Fibroblast of the aortic adventitia (primary cell): ENCODE results near the gene ANGEL1. TPM values are rescaled to one million over a fixed set of nuclear protein-coding genes. Genes with fewer than 3 reads are reported as not detected.

ENCODE experiments used
- DNase-seq: peaks from one replicate; pipeline ENCODE4 v3.0.0-alpha.2; 2010; ENCODE audit warnings: low read depth
- H3K4me3 ChIP-seq: 2 replicates; pipeline ENCODE4 v1.5.1; 2011; ENCODE audit warnings: low read depth, mild to moderate bottlenecking, control low read depth, low read length, moderate library complexity
- total RNA-seq: library from RNA; depleted of rRNA; stranded (reverse); fragments of >200 nt; gene quantifications from 2 replicates; pipeline ENCODE4 v1.2.3, GENCODE V29; 2012; ENCODE audit warnings: low replicate concordance
- TF ChIP-seq, protein P1 (sequence below): IDR thresholded peaks from 2 replicates; pipeline ENCODE4 v1.5.1; 2011; ENCODE audit warnings: mild to moderate bottlenecking, low read length, control low read depth, inconsistent platforms; ENCODE audit not compliant: insufficient read depth

The ANGEL1 gene
- total RNA-seq, 1 donor, result 5.8 TPM

DNA sequence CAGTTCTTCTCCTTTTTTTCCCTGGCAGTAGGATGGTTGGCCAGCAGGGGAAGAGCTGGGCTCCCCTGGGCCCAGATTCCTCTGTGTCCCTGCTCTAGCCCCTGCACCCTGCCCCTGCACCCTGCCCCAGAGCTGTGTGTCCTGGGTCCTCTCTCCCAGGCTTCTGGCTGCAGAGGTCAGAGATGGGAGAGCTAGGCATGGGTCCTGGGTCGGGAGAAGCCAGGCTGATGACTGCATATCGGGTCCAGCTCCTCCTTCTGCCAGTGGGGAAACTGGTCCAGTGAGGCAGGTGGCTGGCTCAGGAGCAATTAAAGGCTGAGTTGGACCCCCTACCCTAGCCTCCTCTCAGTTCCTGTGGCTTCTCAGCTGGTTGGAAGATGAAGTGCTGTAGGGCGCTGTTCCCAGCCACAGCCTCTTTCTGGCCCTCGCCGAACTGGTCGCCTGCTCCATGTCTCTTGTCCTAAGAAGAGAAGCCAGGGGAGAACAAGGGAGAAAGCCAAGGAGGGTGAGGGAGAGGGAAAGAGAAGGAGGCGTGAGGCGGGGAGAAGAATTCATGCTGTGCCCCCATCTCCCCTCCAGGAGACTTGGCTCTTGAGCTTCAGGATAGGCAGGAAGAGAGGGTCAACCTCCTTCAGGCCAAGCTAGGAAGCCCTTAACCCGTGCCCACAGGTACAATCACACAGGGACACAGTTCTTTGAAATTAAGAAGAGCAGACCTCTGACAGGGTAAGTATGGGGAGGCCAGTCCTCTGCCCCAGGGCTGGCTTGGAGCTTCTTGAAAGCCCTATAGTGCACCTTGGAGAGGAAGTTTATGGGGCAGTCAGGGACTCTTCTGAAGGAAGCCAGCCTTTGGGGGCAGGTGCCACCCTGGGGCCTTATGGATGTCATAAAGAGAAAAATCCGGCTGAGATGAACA is 41.9 kb downstream of the ANGEL1 start:
- no peak overlapping the region for H3K4me3 ChIP-seq
- DNase-seq, result no peak
- TF ChIP-seq, protein P1, sequence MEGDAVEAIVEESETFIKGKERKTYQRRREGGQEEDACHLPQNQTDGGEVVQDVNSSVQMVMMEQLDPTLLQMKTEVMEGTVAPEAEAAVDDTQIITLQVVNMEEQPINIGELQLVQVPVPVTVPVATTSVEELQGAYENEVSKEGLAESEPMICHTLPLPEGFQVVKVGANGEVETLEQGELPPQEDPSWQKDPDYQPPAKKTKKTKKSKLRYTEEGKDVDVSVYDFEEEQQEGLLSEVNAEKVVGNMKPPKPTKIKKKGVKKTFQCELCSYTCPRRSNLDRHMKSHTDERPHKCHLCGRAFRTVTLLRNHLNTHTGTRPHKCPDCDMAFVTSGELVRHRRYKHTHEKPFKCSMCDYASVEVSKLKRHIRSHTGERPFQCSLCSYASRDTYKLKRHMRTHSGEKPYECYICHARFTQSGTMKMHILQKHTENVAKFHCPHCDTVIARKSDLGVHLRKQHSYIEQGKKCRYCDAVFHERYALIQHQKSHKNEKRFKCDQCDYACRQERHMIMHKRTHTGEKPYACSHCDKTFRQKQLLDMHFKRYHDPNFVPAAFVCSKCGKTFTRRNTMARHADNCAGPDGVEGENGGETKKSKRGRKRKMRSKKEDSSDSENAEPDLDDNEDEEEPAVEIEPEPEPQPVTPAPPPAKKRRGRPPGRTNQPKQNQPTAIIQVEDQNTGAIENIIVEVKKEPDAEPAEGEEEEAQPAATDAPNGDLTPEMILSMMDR, result no peak

GRCh38 chr14:76769636-76770292 is 42.9 kb downstream of the ANGEL1 start:
- DNase-seq, result no peak
- TF ChIP-seq, protein P1, result no peak
- no peak overlapping the region for H3K4me3 ChIP-seq

- TF ChIP-seq, protein P1, result no peak
- no peak for DNase-seq
- no peak overlapping the region for H3K4me3 ChIP-seq
These were observed 43.8 kb downstream of the ANGEL1 start for GRCh38 chr14:76768671-76769500.

DNA sequence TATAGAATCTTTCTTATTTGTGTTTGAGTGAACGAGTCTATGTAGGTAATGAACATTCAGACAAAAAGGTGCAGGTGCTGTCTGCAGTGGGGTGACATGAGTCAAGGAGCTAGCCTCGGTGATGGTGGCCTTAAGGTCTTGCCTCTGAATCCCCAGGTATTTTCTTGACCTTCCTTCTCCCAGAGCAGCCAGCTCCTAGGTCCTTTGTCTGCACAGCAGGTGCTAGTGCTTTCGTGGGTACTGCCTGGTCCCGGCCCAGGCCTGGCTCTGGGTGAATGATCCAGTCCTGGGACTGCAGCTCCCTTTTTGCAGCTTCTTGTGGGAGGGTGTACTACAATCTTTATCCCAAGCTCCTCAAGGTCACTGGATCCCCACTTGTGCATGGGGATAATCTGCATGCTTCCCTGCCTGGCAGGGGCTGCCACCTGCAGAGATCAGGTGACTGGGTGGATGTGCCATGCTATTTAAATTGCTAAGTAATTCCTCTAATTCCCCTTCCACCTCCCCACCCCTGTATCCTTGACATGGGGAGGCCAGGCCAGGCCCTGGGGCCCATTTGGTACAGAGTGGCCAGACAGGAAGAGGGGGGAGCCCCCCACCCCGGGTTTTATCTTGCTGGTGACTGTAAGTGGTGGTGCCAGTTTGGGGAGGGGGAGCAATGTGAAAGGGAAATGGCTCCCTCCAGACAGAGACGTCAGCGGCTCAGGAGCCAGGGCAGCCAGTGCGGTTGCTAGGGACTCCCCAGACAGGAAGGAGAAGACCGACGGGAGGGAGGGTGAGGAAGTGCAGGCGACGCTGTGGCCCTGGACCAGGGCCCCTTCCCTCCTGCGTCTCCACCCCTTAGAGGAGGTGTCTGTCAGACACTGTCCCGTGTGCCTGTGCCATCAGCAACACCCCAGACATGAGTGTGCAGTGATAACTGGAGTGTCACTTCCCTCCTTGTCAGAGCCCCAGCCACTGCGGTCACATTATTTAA is 44.7 kb downstream of the ANGEL1 start:
- DNase-seq, result no peak
- H3K4me3 ChIP-seq, result no peak overlapping the region
- TF ChIP-seq, protein P1, result no peak

GRCh38 chr14:76765461-76765931 is 47.2 kb downstream of the ANGEL1 start:
- DNase-seq, result no peak
- H3K4me3 ChIP-seq, result no peak overlapping the region
- TF ChIP-seq, protein P1, result no peak
